ENCODE data around the gene LEMD3.

LEMD3 gene

GRCh38 chr12:65208964-65209654, 39.7 kb downstream of the LEMD3 start:
- DNase-seq (ENCODE audit: low read depth), result no peak

GRCh38 chr12:65209655-65210043, 40.3 kb downstream of the LEMD3 start:
- DNase-seq (ENCODE audit: low read depth), result no peak

- DNase-seq (ENCODE audit: low read depth), result no peak
Observed at GRCh38 chr12:65217086-65217485, 47.7 kb downstream of the LEMD3 start.

GRCh38 chr12:65220761-65221160, 51.4 kb downstream of the LEMD3 start:
- DNase-seq (ENCODE audit: low read depth), result no peak

- no peak for DNase-seq (ENCODE audit: low read depth)
Observed at GRCh38 chr12:65229441-65229840, 60.1 kb downstream of the LEMD3 start.

GRCh38 chr12:65232476-65233077, 63.2 kb downstream of the LEMD3 start:
- no peak for DNase-seq (ENCODE audit: low read depth)

- no peak for DNase-seq (ENCODE audit: low read depth)
Observed at GRCh38 chr12:65237153-65237552, 67.8 kb downstream of the LEMD3 start.

- DNase-seq (ENCODE audit: low read depth), result no peak
Observed at GRCh38 chr12:65238609-65239008, 69.2 kb downstream of the LEMD3 start.

- no peak for DNase-seq (ENCODE audit: low read depth)
Observed at GRCh38 chr12:65248656-65249633, 79.6 kb downstream of the LEMD3 start.

- DNase-seq (ENCODE audit: low read depth), result no peak
Observed at GRCh38 chr12:65252515-65252914, 83.1 kb downstream of the LEMD3 start.

- no peak for DNase-seq (ENCODE audit: low read depth)
Observed at GRCh38 chr12:65257986-65258385, 88.6 kb downstream of the LEMD3 start.

- DNase-seq (ENCODE audit: low read depth), result no peak
Observed at GRCh38 chr12:65259501-65259900, 90.1 kb downstream of the LEMD3 start.

- no peak for DNase-seq (ENCODE audit: low read depth)
Observed at GRCh38 chr12:65263777-65264176, 94.4 kb downstream of the LEMD3 start.

GRCh38 chr12:65266408-65266807, 97.0 kb downstream of the LEMD3 start:
- DNase-seq (ENCODE audit: low read depth), result no peak

- no peak for DNase-seq (ENCODE audit: low read depth)
Observed at GRCh38 chr12:65269603-65270002, 100.2 kb downstream of the LEMD3 start.

- no peak for DNase-seq (ENCODE audit: low read depth)
Observed at GRCh38 chr12:65274602-65275272, 105.4 kb downstream of the LEMD3 start.

- no peak for DNase-seq (ENCODE audit: low read depth)
Observed at GRCh38 chr12:65275627-65276026, 106.2 kb downstream of the LEMD3 start.

- DNase-seq (ENCODE audit: low read depth), result no peak
Observed at GRCh38 chr12:65276916-65277530, 107.6 kb downstream of the LEMD3 start.

- DNase-seq (ENCODE audit: low read depth), result no peak
Observed at GRCh38 chr12:65277994-65278575, 108.7 kb downstream of the LEMD3 start.

GRCh38 chr12:65278576-65279368, 109.4 kb downstream of the LEMD3 start, which contains the start of gene MSRB3:
MSRB3 (plus strand) TSS chr12:65278683; CDS start chr12:65308580, 29,897 bp downstream.
- no peak for DNase-seq (ENCODE audit: low read depth)

Data from stimulated activated CD8-positive, alpha-beta memory T cell treated with anti-CD3 and anti-CD28 coated beads, Interleukin-7, amount 100 ng/mL, for 24 hours (primary cell).